Inferior parietal cortex (tissue), 1 donor: ENCODE data around the gene SMYD5.

ENCODE experiments used
- DNase-seq: peaks from one replicate; pipeline ENCODE4 v3.0.0-alpha.2; 2016; ENCODE audit errors: extremely low spot score

SMYD5 gene

GRCh38 chr2:73205611-73206010 is 8.4 kb upstream of the SMYD5 start:
- DNase-seq, result no peak

GRCh38 chr2:73208258-73208657 is 5.8 kb upstream of the SMYD5 start:
- no peak for DNase-seq

- no peak for DNase-seq
These were observed 4.0 kb upstream of the SMYD5 start for GRCh38 chr2:73210019-73210418.

- DNase-seq, result no peak
These were observed 3.3 kb upstream of the SMYD5 start for GRCh38 chr2:73210696-73211095.

GRCh38 chr2:73212098-73212447 is 2.0 kb upstream of the SMYD5 start:
- no peak for DNase-seq

- peak; percentile 73 for DNase-seq
These were observed 1.4 kb upstream of the SMYD5 start for GRCh38 chr2:73212448-73213176.

- DNase-seq, result no peak
These were observed 1.2 kb downstream of the SMYD5 start for GRCh38 chr2:73215254-73215653.

- no peak for DNase-seq
These were observed 3.1 kb downstream of the SMYD5 start for GRCh38 chr2:73217160-73217559.

- DNase-seq, result no peak
These were observed 3.8 kb downstream of the SMYD5 start for GRCh38 chr2:73217826-73218225.

- no peak for DNase-seq
These were observed 4.3 kb downstream of the SMYD5 start for GRCh38 chr2:73218298-73218697.

GRCh38 chr2:73223821-73224220 is 9.8 kb downstream of the SMYD5 start:
- no peak for DNase-seq

- no peak for DNase-seq
These were observed 11.7 kb downstream of the SMYD5 start for GRCh38 chr2:73225513-73226360.

- DNase-seq, result no peak
These were observed 13.0 kb downstream of the SMYD5 start for GRCh38 chr2:73227086-73227485.

- DNase-seq, result no peak
These were observed 14.6 kb downstream of the SMYD5 start for GRCh38 chr2:73228631-73229030.

- no peak for DNase-seq
These were observed 18.5 kb downstream of the SMYD5 start for GRCh38 chr2:73232403-73233153.

- peak; percentile 100 for DNase-seq
These were observed 19.3 kb downstream of the SMYD5 start, which contains the start of gene PRADC1 for GRCh38 chr2:73233154-73233931. TSS of gene PRADC1 (minus strand) at chr2:73233239. CDS start at chr2:73233160, 79 bp downstream.

- DNase-seq, result peak; percentile 96
These were observed 20.1 kb downstream of the SMYD5 start, which contains the start of gene CCT7 for GRCh38 chr2:73233932-73234832. TSS of gene CCT7 (plus strand) at chr2:73234308. CDS start at chr2:73234379, 71 bp downstream.

GRCh38 chr2:73235315-73236028 is 21.4 kb downstream of the SMYD5 start:
- DNase-seq, result no peak

GRCh38 chr2:73237168-73237567 is 23.1 kb downstream of the SMYD5 start:
- no peak for DNase-seq

GRCh38 chr2:73238149-73238548 is 24.1 kb downstream of the SMYD5 start:
- no peak for DNase-seq
